GM21576 (cell line): ENCODE measurements around the gene STH.
"Not testable (repeated sequence)": the region's sequence is repeated elsewhere in the genome, so short reads cannot be mapped to it uniquely, and the experiment has no call there.

Experiments
- ATAC-seq: cut with Tn5 transposase; IDR thresholded peaks from one replicate; pipeline ENCODE4 v1.9.1; 2021; ENCODE audit warnings: mild to moderate bottlenecking, moderate library complexity; ENCODE audit not compliant: unreplicated experiment

The STH gene

DNA sequence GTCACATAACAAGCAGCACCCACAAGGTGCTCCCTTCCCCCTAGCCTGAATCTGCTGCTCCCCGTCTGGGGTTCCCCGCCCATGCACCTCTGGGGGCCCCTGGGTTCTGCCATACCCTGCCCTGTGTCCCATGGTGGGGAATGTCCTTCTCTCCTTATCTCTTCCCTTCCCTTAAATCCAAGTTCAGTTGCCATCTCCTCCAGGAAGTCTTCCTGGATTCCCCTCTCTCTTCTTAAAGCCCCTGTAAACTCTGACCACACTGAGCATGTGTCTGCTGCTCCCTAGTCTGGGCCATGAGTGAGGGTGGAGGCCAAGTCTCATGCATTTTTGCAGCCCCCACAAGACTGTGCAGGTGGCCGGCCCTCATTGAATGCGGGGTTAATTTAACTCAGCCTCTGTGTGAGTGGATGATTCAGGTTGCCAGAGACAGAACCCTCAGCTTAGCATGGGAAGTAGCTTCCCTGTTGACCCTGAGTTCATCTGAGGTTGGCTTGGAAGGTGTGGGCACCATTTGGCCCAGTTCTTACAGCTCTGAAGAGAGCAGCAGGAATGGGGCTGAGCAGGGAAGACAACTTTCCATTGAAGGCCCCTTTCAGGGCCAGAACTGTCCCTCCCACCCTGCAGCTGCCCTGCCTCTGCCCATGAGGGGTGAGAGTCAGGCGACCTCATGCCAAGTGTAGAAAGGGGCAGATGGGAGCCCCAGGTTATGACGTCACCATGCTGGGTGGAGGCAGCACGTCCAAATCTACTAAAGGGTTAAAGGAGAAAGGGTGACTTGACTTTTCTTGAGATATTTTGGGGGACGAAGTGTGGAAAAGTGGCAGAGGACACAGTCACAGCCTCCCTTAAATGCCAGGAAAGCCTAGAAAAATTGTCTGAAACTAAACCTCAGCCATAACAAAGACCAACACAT, at the start of gene STH:
STH (plus strand) TSS at position 264 of the 913 bp plus-strand sequence; CDS start at position 294, 30 bp downstream.
- no peak for ATAC-seq

DNA sequence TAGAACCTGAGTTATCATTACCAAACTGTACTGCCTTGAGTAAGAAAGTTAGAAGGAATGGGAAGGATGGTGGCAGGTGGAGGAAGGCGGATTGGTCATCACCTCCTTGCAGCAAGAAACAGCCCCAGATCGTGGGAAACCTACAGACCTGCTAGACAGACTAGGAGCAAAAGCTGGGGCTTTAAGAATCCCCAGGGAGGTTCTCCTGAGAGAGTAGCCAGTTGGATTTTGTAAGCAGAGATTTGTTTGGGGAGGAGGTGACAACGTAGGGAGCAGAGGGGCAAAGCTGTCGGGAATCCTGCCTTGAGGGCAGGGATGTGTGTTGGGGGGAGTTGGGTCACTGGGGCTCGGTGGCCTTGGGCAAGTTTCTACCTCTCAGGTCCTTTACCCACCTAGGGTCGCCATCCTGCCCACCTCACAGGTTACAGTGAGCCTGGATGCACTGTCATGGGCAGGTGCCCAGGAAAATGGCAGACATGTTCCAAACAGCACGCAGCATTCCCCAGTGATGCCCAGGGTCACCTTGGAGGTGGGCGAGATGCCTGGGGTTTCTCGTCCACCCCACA, 49.2 kb upstream of the STH start:
- no peak for ATAC-seq

GRCh38 chr17:45950888-45951287, 48.2 kb upstream of the STH start:
- ATAC-seq: no peak

GRCh38 chr17:45951403-45951802, 47.6 kb upstream of the STH start:
- ATAC-seq: no peak

GRCh38 chr17:45951941-45952340, 47.1 kb upstream of the STH start:
- ATAC-seq: no peak

DNA sequence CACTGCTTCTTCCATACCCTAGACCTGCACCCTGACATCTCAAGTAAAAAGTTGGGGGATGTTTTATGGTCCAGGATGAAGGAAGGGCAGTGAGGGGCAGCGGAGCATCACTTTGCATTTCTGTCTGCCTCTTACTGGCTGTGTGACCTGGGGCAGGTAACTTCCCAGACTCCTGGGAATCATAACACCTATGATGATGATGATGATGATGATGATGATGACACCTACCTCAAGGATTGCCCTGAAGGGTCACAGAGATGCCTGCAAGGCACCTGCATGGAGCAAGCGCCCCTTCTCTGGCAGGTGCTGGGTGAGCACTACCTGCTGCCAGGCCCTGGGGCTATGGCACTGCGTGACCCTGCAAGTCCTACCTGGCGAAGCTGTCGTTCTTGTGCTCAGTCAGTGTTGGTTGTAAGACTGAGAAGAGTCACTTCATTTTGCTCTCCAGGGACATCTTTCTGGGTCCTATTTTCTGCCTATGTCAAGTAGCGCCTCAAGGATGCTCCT, 46.2 kb upstream of the STH start:
- ATAC-seq: no peak

GRCh38 chr17:45953561-45953960, 45.5 kb upstream of the STH start:
- ATAC-seq: no peak

DNA sequence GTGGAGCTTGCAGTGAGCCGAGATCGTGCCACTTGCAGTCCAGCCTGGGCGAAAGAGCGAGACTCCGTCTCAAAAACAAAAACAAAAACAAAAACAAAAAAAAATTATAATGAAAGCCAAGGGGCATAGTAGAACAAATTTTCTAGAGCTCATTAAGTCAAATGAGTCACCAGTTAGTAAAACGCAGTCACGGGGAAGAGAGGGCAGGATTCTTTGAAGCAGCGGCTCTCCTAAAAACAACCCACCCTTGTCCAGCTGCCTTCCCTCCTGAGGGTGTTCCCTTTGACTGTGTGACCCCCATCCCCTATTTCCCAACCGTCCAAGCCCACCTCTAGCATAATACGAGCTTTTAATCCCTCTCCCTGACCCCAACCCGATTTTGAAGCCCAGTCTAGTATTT, 44.1 kb upstream of the STH start:
- ATAC-seq: no peak

DNA sequence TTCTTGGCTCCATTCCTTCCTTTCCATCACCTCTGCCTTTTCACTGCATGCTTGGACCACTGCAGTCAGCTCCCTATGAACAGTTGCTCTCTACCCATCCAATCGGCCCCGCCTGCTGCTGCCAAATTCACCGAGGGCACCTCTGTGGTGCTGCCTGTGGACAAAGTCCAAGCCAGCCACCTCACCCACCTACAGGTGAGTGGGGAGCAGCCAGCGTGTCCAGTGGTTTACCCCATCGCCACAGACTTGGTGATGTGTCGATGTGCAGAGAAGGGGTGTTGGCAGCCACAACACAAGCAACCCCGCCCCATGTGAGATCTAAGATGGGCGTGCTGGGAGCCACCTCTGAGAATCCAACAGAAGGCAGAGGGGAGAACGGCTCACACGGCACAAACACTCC, 43.7 kb upstream of the STH start:
- ATAC-seq: no peak

DNA sequence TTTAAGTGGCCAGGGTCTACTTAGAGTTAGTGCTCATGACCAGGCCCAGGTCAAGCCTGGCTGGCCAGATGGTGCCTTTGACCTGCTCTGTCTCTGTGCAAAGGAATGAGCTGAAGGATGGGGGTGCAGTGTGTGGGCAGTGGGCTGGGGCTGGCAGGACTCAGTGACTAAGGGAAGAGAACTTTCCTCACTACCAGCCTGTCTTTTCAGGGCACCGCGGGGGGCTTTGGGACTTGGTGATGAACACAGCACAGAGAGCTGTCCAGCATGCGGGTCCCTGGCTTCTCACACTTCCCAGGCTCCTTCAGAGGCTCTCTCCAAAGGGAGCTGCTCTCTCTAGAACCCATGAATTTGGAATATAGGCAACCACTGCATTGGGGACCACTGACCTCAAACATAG, 43.0 kb upstream of the STH start:
- no peak for ATAC-seq

- not testable (repeated sequence) for ATAC-seq
Observed at GRCh38 chr17:45956746-45957145, 42.3 kb upstream of the STH start.

GRCh38 chr17:45958307-45958706, 40.7 kb upstream of the STH start:
- ATAC-seq: no peak

- ATAC-seq: no peak
Observed at GRCh38 chr17:45958994-45959665, 39.9 kb upstream of the STH start.

DNA sequence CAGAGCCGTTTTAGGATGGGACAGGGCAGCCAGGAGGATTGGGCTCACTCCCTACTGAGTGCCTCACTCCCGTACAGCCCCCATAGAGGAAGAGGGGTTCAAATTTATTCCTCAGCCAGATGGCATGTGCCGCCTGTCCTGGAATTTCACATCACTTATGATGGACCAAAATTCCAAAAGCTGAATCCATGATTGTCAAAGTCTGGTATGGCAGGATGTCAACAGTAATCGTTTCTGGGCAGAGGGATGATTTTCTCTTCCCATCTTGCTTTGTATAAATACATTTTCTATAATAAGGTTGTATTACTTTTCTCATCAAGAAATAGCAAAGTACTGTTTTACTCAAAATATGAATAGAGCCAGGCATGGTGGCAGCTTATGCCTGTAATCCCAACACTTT, 38.7 kb upstream of the STH start:
- ATAC-seq: no peak

- no peak for ATAC-seq
Observed at GRCh38 chr17:45961206-45961605, 37.8 kb upstream of the STH start.

- no peak for ATAC-seq
Observed at GRCh38 chr17:45962221-45962972, 36.7 kb upstream of the STH start.

DNA sequence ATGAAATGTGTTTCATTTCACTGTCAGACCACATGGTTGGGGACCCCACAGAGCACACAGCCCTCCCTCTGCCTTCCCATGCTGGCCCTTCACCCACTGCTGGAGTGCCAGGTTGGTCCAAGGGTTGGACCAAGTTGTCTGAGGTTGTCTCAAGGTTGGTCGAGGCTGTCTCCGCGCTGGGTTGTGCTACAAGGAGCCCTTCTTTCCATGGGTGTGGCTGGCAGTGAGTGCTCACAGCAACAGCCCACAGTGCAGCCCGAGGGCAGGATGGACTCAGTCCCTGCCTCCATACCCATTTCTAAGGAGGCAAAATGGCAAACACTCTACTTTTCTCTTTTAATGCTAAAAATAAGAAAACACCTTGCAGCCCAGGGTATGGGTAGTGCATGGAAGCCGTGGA, 35.8 kb upstream of the STH start:
- ATAC-seq: no peak

DNA sequence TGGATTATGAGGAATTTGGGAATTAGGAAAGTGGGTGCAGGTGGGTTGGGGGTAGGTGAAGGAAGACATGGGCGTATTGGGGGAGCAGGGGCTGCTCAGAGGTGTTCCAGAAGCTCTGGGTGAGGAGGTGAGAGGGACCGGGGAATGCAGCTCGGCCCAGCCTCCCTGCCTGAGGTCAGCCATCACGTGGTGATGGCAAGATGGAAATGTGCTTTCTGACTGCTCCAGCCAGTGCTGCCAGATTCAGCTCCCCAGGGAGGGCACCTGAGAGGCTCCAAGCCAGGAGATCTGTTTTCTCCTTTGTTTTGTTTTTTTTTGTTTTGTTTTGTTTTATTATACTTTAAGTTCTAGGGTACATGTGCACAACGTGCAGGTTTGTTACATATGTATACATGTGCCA, 35.2 kb upstream of the STH start:
- no peak for ATAC-seq

DNA sequence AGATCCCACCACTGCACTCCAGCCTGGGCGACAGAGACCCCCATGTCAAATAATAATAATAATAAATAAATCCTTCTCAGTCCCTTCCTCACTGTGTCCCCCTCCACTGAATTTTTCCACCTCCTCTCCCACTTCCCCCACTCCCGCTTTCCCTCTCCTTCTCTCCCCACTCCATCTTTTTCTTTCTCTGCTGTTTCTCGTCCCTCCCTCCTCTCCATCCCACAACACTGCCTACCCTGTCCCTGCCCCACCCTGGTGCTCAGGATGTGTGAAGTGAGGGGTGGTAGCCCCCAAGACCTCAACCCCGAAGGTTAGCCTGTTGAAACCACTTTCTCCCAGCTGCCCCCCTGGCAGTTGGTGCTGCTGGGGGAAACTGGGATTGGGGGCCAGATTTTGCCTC, 34.4 kb upstream of the STH start:
- ATAC-seq: no peak

DNA sequence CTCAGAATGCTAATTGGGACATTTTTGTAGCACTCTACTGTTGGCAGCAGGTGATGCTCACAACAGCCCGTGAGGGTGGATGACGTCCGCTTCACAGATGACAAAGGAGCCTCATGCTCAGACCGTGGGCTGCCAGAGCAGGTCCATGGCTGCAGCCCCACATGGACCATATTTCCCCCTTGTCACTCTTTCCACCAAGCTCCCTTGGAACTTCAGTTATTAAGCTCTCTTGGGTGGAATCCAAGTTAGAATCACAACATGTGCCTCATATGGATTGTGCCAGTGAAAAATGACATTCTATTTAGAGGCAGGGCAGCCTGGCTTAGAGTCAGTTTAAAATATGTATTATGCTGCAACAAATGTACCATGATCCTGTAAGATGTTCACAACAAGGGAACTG, 33.2 kb upstream of the STH start:
- ATAC-seq: no peak
